ENCODE results near the gene EDEM1. TPM values are rescaled to one million over a fixed set of nuclear protein-coding genes. Genes with fewer than 3 reads are reported as not detected.

EDEM1 gene
- total RNA-seq: 20.8 and 21.1 TPM in 2 replicates

GRCh38 chr3:5187156-5187919 is at the start of gene EDEM1:
Gene EDEM1 (plus strand): TSS chr3:5187707. CDS start chr3:5187806, 99 bp downstream.

Other genes with a start within 250 kb of the EDEM1 start
- 16.6 and 33.2 TPM in 2 replicates for gene BHLHE40, start 208.3 kb upstream of the EDEM1 start, total RNA-seq
- 50.3 and 63.8 TPM in 2 replicates for gene ARL8B, start 65.4 kb upstream of the EDEM1 start, total RNA-seq